ENCODE data around the gene KLHL18.
"Not testable (repeated sequence)": the region's sequence is repeated elsewhere in the genome, so short reads cannot be mapped to it uniquely, and the experiment has no call there.

Gene KLHL18

GRCh38 chr3:47315069-47315647 lies 32.4 kb downstream of the KLHL18 start:
- DNase-seq = no peak

DNA sequence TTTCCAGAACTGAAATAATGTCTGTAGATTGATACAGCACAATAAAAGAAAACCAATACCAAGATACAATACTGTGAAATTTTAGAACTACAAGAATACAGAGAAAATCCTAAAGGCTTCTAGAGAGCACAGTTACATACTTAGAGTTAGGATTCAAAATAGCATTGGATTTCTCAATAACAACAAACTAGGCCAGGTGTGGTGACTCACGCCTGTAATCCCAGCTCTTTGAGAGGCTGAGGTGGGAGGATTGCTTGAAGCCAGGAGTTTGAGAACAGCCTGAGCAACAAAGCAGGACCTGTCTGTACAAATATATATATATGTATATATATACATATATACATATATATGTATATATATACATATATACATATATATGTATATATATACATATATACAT lies 33.4 kb downstream of the KLHL18 start:
- not testable (repeated sequence) for DNase-seq

GRCh38 chr3:47318916-47319315 lies 36.2 kb downstream of the KLHL18 start:
- DNase-seq = no peak

GRCh38 chr3:47319956-47320355 lies 37.2 kb downstream of the KLHL18 start:
- no peak for DNase-seq

DNA sequence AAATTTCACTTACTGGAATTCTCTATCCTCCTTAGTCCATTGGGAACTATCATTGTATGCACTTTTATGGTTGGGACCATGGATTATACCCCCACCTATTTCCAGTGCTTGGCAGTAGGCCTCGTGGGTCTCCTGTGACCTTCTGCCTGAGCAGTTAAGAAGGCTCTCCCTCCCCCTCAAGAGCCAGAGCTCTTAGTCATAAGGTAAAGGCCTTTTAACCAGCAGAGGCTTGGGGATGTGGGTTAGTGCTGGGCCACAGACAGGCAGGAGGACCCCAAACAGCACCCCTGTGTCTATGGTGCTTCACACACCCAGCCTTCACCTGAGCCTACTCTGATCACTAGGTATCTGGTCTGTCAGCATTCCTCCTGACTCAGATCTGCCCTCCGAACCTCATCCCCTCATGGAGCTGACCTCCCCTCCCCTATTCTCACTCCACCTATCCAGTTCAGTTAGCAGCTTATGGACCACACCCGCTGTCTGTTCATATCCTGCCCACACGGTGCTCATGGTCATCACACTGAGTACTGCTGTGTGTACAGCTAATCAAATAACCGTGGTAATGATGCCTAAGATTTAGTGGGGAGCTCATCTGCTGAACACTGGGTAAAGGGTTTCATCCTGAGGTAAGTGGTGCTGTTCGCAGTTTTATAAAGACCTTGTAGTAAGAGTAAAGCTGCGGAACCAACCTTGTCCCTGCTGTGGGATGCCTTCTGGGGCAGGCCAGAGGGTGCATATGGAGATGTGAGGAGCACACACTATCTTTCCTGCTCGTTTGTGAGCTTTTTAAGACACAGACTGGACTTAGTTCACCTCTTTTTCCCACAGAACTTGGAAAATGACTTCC lies 40.9 kb downstream of the KLHL18 start:
- DNase-seq = no peak

DNA sequence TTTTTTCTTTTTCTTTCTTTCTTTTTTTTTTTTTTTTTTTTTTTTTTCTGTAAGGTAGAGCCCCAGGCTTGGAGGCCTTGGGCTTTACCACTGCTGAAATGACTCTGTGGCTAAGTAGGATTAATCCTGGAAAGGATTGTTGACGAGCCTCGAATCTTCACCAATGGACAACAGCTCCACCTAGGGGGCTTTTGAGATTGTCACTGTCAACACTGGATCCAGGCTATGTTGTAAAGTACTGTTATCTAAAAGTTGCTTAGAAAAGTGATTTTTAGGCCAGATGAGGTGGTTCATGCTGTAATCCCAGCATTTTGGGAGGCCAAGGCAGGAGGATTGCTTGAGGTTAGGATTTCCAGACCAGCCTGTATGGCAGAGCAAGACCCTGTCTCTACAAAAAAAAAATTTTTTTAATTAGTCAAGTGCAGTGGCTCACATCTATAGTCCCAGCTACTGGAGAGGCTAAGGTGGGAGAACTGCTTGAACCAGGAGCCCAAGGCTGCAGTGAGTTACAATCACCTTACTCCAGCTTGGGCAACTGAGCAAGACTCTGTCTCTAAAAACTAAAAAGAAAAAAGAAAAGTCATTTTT lies 41.6 kb downstream of the KLHL18 start:
- DNase-seq = peak; percentile 10

GRCh38 chr3:47333907-47334306 lies 51.2 kb downstream of the KLHL18 start:
- no peak for DNase-seq

GRCh38 chr3:47337656-47338055 lies 54.9 kb downstream of the KLHL18 start:
- no peak for DNase-seq

GRCh38 chr3:47339951-47340350 lies 57.2 kb downstream of the KLHL18 start:
- DNase-seq = no peak

GRCh38 chr3:47340866-47341265 lies 58.1 kb downstream of the KLHL18 start:
- DNase-seq = no peak

- no peak for DNase-seq
Observed at GRCh38 chr3:47342151-47342550, 59.4 kb downstream of the KLHL18 start.

DNA sequence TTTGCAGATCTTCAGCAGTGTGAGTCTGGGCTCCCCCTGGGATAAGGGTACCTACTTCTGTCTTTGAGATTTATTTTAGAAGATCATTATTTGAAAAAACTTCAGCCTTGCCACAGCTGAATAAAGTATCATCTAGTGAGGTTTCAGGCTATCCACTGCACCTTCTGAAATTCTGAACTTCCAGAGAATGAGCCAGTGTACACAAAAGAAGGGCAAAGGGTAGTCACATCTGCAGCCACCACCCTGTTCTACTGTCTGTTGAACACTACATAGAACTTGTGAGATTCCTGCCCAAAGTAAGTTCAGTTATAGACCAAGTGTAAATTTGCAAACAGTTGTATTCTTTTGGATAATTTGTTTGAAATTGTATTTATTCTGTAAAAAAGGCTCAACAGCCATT lies 60.1 kb downstream of the KLHL18 start:
- DNase-seq = no peak

- no peak for DNase-seq
Observed at GRCh38 chr3:47343471-47343971, 60.8 kb downstream of the KLHL18 start.

DNA sequence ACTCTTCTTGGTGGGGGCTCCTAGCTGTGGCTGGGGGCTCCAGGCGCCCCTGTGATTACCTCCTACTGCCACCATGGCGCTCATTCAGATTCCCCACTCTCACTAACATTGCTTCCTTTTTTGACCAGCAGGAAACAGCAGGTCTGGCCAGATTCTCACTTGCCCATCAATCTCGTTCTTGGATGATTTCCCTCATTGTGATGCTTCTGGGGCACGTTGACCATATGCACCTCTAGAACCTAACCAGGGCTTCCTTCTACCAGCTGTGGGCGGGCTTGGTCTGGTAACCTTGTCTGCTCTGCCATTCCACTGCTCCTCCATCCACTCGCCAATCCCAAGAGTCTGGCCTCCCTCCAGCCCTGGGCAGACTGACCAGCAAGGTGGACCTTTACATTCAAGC lies 62.2 kb downstream of the KLHL18 start:
- DNase-seq = no peak

GRCh38 chr3:47347217-47347801 lies 64.6 kb downstream of the KLHL18 start:
- no peak for DNase-seq

- no peak for DNase-seq
Observed at GRCh38 chr3:47348411-47349154, 65.8 kb downstream of the KLHL18 start.

DNA sequence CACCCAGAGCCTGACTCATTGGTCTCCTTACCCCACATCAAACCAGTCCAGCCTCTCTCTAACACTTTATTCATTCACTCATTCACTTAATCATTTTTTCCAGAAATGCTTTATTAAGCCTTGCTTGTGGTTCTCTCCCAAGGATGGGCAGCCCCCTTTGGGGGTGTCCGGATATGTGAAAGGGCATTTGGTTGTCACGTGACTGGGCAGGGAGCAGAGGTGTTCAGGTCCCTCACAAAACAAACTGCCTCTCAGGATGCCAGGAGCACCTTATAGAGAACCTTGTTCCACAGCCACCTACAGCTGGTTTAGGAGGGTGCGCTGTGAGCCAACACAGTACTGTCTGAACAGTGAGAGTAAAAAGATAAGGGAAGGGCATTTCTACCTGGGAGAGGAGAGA lies 72.3 kb downstream of the KLHL18 start:
- DNase-seq = no peak

DNA sequence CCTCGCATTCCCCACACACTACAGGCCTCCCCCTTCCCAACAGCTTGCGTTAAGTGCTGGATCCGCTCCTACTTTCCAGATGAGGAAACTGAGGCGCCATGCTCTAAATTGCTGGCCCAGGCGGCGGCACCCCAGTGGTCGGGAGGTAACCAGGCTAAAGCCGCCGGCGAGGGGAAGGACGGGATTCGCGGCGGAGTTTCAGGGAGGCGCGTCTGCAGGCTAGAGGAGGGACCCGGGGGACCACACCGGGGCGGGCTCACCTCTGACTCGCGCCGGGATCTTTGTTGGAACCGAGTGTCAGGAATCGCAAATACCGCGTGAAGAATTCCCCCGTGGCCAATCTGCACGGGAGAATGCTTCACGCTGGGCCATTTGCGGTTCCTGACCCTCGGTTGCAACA lies 73.5 kb downstream of the KLHL18 start:
- DNase-seq = no peak

DNA sequence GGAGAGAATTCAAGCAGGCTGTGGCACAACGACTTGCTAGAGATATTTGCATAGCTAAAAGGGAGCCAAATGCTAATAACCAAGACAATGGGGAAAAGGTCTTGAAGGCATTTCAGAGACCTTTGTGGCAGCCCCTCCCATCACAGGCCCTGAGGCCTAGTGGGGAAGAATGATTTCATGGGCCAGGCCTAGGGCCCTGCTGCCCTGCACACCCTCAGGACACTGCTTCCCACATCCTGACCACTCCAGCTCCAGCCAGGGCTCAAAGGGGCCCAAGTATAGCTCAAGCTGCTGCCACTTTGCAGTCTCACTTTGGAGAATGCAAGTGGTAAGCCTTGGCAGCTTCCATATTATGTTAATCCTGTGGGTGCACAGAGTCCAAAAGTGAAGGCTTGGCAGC lies 76.6 kb downstream of the KLHL18 start:
- no peak for DNase-seq

- not testable (repeated sequence) for DNase-seq
Observed at GRCh38 chr3:47360110-47360517, 77.4 kb downstream of the KLHL18 start.

DNA sequence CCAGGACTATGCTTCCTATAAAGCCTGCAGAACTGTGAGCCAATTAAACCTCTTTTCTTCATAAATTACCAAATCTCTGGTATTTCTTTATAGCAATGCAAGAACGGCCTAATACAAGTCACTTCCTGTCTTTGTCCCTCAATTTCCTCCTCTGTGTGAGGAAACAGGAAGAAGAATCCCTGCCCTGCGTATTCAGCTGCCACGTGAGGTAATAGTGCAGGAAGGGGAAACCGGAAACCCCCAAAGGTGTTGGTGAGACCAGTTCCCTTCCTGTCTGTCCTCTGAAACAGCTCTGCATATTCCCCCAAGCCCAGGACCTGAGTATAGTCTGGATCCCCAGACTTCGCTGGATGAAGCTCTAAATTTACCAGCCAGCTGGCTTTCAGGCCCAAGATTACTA lies 80.0 kb downstream of the KLHL18 start:
- no peak for DNase-seq

DNA sequence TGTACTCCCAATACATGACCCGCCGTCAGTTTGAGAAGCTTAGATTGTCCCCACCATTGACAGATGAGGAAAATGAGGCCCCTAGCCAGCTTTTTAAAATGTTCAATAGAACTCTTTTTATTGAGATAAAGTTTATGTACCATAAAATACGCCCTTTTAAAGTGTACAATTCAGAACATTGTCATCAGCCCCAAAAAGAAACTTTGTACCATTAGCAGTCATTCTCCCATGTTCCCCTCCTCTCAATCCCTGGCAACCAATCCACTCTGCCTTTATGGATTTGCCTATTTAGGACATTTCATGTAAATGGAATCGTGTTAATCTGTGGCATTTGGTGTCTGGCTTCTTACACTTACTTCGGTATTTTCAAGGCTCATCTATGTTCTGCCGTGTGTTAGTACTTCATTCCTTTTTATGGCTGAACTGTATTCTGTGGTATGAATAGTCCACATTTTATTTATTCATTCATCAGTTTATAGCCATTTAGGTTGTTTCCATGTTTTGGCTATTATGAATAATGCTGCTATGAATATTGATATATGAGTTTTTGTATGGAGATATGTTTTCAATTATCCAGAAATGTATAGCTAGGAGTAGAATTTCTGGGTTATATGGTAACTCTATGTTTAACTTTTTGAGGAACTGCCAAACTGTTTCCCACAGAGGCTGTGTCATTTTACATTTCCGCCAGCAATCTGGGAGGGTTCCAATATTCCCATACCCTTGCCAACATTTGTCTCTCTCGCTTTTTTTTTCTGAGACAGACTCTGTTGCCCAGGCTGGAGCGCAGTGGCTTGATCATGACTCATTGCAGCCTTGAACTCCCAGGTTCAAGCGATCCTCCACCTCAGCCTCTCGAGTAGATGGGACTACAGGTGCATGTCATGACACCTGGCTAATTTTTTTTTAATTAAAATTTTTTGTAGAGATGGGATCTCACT lies 82.7 kb downstream of the KLHL18 start:
- DNase-seq = no peak
